ENCODE data around the gene CEP83.

DNA sequence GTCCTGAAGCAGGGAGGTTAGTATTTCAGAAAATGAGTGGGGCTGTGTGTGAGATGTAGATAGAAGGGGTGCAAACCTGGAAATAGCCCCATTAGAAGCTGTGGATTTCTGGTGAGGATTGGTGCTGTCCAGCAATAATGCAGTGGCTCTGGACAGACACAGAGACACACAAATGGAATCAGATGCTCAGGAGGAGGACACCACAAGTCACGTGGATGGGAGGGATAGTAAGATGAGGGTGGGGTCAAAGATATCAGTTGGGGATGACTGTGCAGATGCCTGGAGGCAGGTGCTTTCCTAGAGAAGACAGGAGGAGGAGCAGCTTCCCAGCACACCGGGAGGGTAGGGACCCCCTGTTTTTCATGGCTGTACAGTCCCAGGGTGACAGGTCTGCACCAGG, 174.8 kb downstream of the CEP83 start:
- TF ChIP-seq CTCF (IDR thresholded peaks at IDR 0.05; ENCODE audit: borderline replicate concordance, extremely low read depth, low read length, poor library complexity, severe bottlenecking): no peak
- TF ChIP-seq EZH2 (IDR thresholded peaks at IDR 0.05; ENCODE audit: borderline replicate concordance, low read depth, low read length, severe bottlenecking): no peak

All from DND-41 (cell line).